GM18498 (cell line): Measurements from ENCODE around the gene SDK1.

Experiments used
- ATAC-seq: cut with Tn5 transposase; IDR thresholded peaks from one replicate; pipeline ENCODE4 v1.9.1; 2021; ENCODE audit warnings: mild to moderate bottlenecking, moderate library complexity; ENCODE audit not compliant: unreplicated experiment

SDK1 gene

DNA sequence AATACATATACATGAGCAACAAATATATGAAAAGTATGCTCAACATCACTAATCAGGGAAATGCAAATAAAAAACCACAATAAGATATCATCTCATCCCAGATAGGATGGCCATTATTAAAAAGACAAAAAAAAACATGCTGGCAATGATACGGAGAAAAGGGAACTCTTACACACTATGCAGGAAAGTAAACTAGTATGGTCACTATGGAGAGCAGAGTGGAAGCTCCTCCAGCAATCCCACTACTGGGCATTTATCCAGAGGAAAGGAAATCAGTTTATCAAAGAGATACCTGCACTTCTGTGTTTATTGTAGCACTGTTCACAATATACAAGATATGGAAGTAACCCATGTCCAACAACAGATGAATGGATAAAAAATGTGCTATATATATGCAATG, 217.5 kb downstream of the SDK1 start:
- no peak for ATAC-seq

DNA sequence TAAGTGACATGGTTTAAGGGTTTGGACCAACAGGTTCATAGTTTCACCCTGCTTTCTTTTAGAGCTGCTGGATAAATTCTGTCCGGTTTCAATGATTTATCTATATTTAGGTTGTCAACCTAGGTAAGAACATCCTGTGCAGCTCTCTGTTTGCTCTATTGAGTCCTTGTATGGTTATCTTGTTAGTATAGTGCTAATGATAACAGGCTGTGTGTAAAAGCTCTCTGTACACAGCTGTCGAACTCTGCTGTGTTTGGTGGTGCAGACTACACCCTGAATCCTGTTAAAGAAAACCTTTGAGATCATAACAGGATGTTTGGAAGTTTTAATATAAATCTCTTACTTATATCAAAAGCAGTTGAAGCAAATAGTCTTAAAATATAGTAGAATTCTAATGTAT, 219.2 kb downstream of the SDK1 start:
- no peak for ATAC-seq

DNA sequence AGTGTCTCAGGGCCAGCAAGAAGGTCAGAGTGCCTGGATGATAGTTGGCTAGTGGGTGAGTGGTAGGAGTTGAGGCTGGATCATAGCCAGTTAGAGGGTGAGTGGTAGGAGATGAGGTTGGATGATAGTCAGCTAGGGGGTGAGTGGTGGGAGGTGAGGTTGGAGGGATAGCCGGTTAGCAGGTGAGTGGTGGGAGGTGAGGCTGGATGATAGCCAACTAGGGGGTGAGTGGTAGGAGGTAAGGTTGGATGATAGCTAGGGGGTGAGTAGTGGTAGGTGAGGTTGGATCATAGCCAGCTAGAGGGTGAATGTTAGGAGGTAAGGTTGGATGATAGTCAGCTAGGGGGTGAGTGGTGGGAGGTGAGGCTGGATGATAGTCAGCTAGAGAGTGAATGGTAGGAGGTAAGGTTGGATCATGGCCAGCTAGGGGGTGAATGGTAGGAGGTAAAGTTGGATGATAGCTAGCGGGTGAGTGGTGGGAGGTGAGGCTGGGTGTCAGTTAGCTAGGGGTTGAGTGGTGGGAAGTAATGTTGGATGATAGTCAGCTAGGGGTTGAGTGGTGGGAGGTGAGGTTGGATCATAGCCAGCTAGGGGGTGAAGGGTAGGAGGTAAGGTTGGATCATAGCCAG, 226.6 kb downstream of the SDK1 start:
- ATAC-seq: no peak

DNA sequence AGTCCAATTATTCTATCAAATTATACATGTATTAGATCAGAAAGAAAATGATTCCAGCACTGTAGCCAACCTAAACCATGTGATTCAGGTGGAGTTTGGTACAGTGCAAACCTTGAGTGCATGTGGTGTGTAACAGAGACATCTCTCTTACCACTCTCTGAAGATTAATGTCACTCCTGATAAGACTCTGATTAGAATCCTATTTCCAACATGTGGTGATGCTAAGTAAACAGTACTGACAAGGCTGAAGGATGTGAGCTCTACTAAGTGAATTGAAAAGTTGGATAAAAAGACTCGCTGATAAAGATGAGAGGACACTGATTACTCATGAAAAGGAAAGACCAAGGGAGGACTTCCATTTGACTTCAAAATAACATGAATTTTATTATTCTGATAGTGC, 232.0 kb downstream of the SDK1 start:
- ATAC-seq: no peak

DNA sequence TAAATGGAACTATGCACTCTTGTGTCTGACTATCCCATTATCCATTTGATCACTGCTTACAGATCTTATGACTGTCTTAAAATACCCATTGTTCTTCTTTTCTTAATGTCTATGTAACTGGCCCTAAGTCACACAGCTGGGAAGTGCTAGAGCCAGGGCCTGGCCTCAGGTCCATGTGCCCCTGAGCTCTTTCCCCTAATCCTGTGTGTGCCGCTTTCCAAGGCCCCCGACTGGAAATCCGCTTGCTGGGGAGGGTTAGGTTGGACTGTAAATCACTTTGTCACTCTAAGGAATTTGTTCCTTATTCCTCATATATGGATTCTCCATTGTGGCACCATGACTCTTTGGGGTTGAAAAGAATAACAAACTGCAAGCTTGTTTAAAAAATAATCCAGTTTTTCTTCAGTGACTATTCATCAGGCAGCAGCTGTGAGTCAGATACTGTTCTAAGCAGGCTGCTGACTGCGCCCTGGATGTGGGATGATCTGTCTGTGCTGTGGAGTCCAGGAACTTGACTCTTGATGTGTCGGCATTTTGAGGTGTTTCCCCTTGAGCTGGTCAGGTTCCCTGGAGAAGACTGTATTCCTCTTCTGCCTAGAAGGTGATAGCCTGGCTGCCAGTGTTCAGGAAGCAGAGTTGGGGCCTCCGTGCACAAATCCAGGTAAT, 236.3 kb downstream of the SDK1 start:
- no peak for ATAC-seq

DNA sequence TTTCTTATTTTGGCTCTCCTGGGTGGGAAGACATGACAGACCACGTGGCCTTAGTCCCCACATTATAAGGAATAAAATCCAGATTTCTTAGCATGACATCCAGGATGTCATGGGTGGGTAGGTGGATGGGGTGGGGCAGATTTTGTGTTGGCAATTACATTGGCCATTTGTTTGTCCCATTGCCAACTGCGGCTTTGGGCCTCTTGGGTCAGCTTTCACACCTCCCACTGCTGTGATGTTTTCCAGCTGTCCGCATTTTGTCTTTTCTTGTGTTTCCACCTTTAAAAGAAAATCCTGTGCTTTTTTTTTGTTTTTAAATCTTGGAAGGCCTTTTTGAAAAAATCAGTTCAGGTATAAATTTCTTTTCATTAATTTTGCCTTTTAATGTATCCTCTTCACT, 237.0 kb downstream of the SDK1 start:
- no peak for ATAC-seq

DNA sequence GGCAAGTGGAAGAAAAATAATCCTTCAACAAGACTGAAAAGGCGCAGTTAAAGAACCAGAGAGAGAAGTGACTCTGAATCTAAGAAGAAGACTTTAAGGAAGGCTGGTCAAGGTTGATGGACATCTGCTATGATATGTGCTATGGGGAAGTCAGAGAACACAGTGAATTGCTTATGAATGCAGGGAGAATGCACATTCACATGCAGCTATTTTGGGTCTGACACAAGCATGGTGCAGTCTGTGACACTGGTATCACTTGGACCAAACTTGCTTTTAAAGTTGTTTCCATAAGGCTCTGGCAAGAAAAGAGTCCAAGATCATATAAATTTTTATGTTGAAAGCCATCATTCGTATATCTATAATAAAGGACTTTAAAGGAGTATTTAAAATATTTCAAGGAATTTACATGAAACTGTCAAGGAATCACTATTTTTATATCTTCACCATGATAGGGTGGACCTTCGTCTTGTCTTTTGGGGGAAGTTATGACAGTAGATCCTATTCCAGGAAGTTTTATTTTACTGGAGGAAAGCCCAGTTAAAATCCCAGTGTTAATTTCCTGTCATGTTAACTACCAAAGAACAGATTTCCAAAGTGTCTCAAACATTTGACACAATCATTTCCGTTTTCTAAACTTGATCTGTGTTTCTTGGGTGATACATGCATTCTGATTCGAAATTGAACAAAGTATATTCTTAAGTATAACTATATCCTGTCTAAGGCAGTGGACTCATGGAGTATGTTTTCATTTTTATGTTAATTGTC, 239.6 kb downstream of the SDK1 start:
- ATAC-seq: no peak

DNA sequence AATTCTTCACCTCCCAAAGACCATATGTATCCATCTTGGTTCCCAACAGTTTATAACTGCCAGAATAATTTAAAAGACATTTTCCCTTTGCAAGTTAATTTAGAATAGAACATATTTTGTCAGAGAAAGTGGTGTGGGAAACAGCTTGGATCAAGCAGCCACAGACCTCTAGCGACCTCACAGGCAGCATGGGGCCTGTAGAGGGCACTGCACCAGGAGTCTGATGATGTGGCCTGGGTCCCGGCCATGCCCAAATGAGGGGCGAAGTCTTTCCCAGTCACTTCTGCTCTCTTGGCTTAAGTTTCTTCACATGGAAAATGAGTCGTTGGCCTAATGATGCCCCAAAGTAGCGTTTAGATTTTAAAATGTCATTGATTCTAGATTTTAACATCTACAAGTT, 243.2 kb downstream of the SDK1 start:
- ATAC-seq: no peak

DNA sequence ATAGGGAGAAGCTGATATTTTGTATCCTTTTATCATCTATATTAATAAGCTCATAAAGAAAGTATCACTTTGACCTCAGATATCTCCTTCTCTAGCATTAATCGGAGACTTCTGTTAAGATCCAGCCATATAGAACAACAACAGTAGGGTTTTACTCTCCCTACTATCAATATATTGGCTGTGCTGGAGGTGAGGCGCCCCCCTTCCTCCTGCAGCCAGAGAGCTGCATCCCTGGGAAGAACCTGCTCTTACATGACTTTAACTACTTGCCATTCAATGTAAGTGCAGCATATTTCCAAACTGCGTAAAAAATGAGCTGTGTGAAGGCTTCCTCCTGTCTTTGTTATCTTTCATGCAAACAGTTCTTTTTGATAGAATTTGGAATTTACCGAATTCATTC, 247.8 kb downstream of the SDK1 start:
- ATAC-seq: no peak

DNA sequence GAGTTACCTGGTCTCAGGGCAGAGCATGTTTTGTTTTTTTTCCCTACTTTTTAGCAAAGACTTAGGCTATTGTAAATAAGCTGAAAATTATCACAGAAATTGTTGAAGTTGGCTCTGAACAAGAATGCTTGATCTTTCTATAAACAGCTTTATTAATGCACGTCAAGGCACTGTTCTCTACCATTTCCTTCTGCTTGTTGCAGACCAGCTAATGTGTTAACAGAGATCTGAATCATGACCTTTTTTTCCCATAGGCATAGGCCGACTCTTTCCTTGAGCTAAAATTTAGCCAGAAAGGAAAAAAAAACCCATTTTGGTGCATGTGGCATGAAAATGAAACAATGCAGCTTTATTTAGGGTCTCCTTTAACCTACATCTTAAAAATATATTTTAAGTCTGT, 248.5 kb downstream of the SDK1 start:
- ATAC-seq: no peak

DNA sequence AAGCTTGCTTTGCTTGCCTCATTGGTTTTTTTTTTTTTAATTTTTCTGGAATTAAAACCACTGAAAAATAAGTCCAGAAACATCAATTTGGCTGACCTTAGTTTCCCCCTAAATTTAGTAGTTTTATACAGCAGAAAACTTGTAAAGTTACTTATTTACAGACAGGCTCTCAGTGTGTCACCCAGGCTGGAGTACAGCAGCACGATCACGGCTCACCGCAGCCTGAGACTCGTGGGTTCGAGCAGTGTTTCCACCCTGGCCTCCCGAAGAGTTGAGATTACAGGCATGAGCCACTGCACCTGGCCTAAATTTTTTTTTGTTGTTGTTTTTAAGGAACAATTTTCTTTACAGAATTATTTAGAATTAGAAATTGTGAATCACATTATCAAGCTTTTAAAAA, 250.5 kb downstream of the SDK1 start:
- ATAC-seq: no peak

DNA sequence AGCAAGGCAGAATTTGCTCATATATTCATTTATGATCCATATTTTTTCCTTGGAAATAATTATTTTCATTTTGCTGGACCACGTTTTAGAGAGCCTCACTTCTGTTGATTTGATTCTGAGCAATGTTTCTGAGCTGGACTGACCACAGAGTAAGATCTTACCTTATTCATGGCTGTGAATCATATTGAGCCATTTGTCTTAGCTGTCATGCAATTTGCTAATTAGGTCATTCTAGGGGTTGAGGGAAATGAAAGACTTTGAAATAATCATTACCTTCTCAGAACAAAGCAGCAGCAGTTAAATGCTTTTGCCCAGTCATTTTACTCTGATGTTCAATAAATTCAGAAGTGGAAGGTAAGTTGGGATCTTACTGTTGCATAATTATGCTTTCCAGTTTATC, 251.4 kb downstream of the SDK1 start:
- ATAC-seq: no peak

DNA sequence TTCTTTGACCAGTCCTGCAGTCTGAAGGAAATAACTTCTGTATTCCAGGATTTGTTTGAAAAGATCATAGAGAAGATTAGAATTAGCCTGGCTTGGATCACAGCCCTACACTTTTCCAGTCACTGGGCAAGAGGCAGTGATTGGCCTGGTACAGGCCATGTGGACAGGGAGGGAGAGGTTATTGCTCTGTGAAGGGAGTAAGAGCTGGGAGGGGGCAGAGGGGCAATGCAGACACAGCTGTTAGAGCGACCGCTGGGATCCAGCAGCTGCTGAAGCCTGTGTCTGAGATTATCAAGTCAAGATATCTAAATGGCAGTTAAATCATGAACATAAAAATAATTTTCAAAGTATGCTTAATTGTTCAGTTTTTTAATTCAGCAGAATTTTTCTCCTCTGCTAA, 257.3 kb downstream of the SDK1 start:
- no peak for ATAC-seq

DNA sequence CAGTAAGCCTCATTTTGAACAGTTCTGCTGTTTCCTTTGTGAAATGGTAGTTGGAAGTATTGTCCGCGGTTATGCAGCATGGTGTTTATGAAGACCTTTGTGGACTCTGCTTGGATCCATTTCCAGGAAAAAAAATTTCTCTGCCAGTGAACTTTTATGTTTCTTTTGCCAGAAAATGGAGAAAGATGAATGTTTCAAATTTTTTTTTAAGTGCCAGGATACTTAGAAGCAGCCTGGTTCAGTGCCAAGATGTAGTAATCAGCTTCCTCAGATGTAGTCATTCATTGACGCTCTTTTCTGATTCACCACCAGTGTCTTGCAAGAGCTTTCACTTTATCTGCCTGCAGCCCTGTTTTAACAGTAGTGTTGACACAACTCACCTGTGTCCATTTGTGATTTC, 258.2 kb downstream of the SDK1 start:
- ATAC-seq: no peak

DNA sequence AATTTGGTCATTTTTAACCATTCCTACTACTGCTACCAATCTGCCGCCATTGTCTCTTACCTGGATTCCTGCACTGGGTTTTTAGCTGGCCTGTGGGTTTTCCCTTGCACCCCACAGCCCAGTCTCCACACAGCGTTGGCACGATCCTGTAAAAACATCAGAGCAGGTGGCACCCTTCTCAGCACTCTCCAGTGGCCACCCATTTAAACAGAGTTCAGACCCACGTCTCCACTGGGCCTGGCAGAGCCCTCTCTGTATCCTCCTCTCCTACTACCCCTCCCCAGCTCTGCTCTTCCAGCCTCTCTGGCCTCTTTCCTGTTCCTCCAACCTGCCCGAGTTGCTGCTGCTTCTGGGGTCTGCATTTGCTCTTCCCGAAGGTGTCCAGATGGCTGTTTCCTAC, 259.4 kb downstream of the SDK1 start:
- no peak for ATAC-seq

DNA sequence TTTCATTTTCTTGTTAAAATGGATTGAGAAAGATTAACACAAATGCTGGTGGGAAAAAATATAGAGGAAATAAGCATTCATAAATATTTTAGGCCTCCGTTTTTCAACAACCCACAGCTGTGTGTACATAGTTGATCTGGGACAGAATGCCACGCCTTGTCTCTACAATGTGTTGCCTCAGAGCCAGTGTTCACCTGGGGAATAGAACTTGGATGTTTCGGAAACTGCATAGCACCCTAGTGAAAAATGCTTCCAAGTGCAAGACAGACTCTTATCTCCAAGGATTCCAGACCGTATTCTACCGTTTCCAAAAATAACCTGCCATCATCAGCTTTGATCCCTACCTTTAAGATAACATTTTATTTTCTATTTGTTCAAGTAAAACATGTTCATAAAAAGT, 260.9 kb downstream of the SDK1 start:
- ATAC-seq: no peak

DNA sequence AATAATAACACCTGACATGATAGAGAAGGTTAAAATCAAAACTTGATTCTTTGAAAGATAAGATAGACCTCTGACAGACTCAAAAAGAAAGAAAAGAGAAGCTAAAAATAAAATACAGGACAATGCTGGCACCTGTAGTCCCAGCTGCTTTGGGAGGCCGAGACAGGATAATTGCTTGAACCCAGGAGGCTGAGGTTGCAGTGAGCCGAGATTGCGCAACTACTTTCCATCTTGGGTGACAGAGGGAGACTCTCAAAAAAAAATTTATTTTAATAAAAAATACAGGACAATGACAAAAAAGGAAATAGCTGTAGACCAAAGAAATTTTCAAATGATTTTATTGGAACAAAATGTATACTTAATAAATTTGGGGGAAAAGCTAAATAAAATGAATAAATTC, 263.2 kb downstream of the SDK1 start:
- no peak for ATAC-seq

DNA sequence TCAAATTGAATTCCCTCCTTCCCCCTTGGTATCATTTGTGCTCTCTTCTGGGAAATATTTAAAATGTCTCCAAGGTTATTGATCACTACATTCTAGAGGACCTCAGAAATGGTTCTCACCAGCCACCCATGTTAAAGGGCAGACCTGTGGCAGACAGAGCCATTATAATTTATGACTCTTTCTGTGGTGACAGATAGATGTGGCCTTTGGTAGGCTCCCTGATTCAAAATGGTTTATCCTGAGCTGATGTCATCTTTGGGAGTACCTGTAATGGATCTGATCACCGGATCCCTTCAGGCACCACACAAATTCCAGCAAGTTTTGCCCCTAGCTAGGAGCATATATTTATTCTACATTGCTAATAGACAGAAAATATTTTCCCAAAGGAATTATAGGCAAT, 267.5 kb downstream of the SDK1 start:
- no peak for ATAC-seq

DNA sequence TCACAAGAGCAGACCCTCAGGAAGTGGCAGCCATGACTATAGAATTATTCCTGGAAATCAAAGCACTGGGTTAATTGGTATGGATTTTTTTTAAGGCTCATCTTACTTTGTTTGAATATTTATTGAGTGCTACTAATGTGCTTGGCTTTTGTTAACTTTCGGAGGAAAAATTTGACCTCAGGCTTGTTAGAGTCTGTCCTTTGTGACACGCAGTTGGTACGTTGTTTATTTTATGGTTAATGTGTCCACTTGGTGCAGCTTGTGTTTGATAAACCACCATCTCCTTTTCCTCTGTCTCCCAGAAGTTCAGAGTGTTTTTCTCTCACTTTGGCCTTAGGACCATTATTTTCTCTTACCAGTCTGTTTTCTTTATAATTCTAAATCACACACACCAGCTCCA, 268.6 kb downstream of the SDK1 start:
- no peak for ATAC-seq

DNA sequence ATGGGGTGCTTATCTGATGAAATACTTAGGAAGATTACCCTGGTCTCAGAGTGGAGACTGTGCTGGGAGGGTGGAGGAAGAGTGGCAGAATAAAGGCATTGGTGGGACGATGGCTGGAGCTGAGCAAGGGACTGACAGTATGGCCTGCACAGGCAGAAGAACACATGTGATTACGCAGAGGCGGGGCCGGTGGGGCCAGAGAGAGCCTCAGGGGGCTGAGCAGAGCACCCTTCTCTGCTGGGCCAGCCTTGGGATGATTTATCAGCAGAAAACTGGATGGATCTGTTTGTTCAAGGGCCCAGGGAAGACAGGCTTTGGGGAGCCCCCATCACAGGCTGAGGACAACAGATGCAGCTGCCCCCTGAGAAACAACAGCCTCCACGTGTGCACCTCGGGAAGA, 272.1 kb downstream of the SDK1 start:
- ATAC-seq: no peak

DNA sequence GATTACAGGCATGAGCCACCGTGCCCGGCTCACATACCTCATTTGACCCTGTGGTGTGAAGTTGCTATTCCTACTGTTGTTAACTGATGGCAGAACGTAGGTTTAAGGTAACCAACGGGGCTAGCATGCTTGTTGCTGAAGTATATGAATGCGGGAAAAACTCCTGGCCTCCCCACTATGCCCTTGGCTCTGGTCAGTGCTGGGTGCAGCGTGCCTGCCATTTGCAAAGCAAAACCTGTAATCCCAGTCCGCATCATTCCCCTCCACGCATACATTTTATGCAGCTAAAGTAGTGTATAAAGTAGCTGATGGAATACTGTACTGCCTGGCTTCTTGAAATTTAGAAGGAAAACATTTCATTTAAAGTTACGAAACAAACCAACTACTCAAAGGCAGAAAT, 273.3 kb downstream of the SDK1 start:
- ATAC-seq: no peak

DNA sequence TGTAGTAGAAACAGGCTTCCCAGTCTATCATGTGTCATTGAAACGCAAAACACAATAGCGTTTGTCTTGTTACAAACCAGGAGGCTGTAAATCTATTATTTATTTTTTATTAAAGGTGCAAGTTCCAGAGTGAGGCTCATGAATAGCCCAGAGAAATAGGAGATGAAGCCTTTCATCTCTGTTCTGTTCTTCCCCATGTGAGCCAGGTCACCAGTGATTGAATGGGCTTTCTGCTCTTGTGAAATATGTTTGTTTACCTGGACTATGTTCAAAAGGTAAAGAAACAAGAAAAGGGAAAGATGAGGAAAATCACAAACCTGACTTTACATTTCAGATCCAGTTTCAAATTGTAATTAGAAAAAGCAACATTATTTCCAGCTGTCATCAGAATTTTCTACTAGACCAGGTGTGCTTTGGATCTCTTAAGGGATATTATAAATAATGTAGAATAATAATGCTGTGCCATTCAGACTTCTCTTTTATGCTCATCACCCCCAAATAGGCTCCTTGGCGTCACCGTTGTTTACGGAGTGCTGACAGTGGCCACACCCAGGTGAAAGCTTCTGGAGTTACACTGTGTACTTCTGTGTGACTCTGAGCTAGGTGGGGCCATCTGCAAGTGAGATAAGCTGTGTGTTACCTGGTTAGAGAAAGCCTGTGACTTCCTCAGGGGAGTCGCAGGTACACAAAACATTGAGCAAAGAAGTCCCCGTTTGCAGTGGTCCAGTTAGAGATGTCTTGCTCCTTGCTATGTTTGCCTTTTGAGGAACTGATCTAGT, 274.9 kb downstream of the SDK1 start:
- no peak for ATAC-seq
